HepG2 (cell line): ENCODE data around the gene CDKN3. TPM values are rescaled to one million over a fixed set of nuclear protein-coding genes. Genes with fewer than 3 reads are reported as not detected.

ENCODE experiments used
- ATAC-seq: fragments of 200-7000 bp; cut with Tn5 transposase; 3 replicates; pipeline ENCODE4 v1.9.1; 2020; ENCODE audit warnings: mild to moderate bottlenecking, moderate library complexity
- BruUV-seq: library from RNA; stranded (reverse); fragments of 400-500 nt; replicated peaks from 2 replicates; lab custom pipeline; 2021; lab: Mats Ljungman, UMichigan
- CTCF ChIA-PET: fragments of 300-600 bp; formaldehyde crosslinking; extraction: SDS; loops from one replicate; lab custom pipeline; 2021; ENCODE audit warnings: low total read pairs, inconsistent platforms, low intra/inter-chr PET ratio; lab: Yijun Ruan, JAX
- POLR2A ChIA-PET: fragments of 350-600 bp; sonication (Branson Sonifier 250); formaldehyde crosslinking; loops from one replicate; lab custom pipeline; 2020; ENCODE audit warnings: antibody characterized with exemption, inconsistent platforms; lab: Yijun Ruan, JAX
- DNase-seq: peaks from one replicate; pipeline ENCODE4 v3.0.0-alpha.2; 2015; ENCODE audit warnings: low spot score
- FAIRE-seq: peaks from 3 replicates; lab custom pipeline; 2011; peaks lifted over from hg19 to GRCh38; lab: Jason Lieb, UNC
- H2AFZ ChIP-seq: one replicate; pipeline ENCODE4 v1.6.1; 2011; ENCODE audit warnings: low read length, inconsistent platforms
- H3K27ac ChIP-seq: fragments of 300-600 bp; 3 replicates; pipeline ENCODE4 v1.8.0; 2011; ENCODE audit warnings: mixed run types, mild to moderate bottlenecking, mixed read lengths, low read length, inconsistent platforms; ENCODE audit not compliant: insufficient read depth; ENCODE audit errors: extremely low read length
- H3K27me3 ChIP-seq, 2 experiments: fragments of 200-600 bp in 1 of 2; 2 replicates in 1 of 2; 3 replicates in 1 of 2; pipeline versions ENCODE4 v1.6.0 to v1.8.0; 2011; ENCODE audit warnings: low read length in 2 of 2, mild to moderate bottlenecking in 2 of 2, moderate library complexity in 2 of 2, inconsistent platforms in 1 of 2; ENCODE audit not compliant: insufficient read depth in 2 of 2, control insufficient read depth in 1 of 2
- H3K36me3 ChIP-seq, 2 experiments: fragments of 200-600 bp in 1 of 2; replicated peaks in 1 of 2; 2 replicates in 1 of 2; 3 replicates in 1 of 2; pipeline versions ENCODE4 v1.5.1 to v1.8.0; 2011; ENCODE audit warnings: low read length in 2 of 2, inconsistent platforms in 1 of 2; ENCODE audit not compliant: insufficient read depth in 2 of 2, control insufficient read depth in 1 of 2
- H3K4me1 ChIP-seq: 2 replicates; pipeline ENCODE4 v1.5.1; 2012; ENCODE audit warnings: low read length, inconsistent platforms; ENCODE audit not compliant: insufficient read depth
- H3K4me2 ChIP-seq: 2 replicates; pipeline ENCODE4 v1.6.0; 2011; ENCODE audit warnings: low read depth, low read length, inconsistent platforms
- H3K4me3 ChIP-seq, 3 experiments: fragments of 200-600 bp in 1 of 3; sonication (generic), shearing (Covaris generic) in 1 of 3; replicated peaks in 1 of 3; 2 replicates each; pipeline ENCODE4 v1.5.1; 2011 to 2016; ENCODE audit warnings: low read length in 3 of 3, inconsistent platforms in 2 of 3, low read depth in 2 of 3, mild to moderate bottlenecking in 2 of 3, control low read depth in 1 of 3, mixed read lengths in 1 of 3; ENCODE audit not compliant: insufficient read depth in 1 of 3
- H3K79me2 ChIP-seq: one replicate; pipeline ENCODE4 v1.6.1; 2011; ENCODE audit warnings: low read length, inconsistent platforms; ENCODE audit not compliant: insufficient read depth
- H3K9ac ChIP-seq: 2 replicates; pipeline ENCODE4 v1.6.0; 2011; ENCODE audit warnings: mild to moderate bottlenecking, low read depth, low read length, inconsistent platforms; ENCODE audit not compliant: insufficient read depth
- H3K9me3 ChIP-seq: 2 replicates; pipeline ENCODE4 v1.5.1; 2012; ENCODE audit warnings: mild to moderate bottlenecking, low read length
- H4K20me1 ChIP-seq: 2 replicates; pipeline ENCODE4 v1.6.0; 2011; ENCODE audit warnings: inconsistent platforms, mild to moderate bottlenecking, low read length, moderate library complexity; ENCODE audit not compliant: insufficient read depth
- BCL6 ChIP-seq: IDR thresholded peaks from 2 replicates; pipeline ENCODE4 v1.6.1; 2016; ENCODE audit warnings: missing genetic modification reagents, missing compliant biosample characterization
- EP300 ChIP-seq, 3 experiments: sonication (generic) in 1 of 3; formaldehyde crosslinking in 1 of 3; IDR thresholded peaks; 2 replicates each; pipeline versions ENCODE4 v1.5.1 to v1.6.1; 2011 to 2020; ENCODE audit warnings: low read depth in 2 of 3, low read length in 2 of 3, borderline replicate concordance in 1 of 3, improper control_type of control experiment in 1 of 3, mild to moderate bottlenecking in 1 of 3, missing genetic modification reagents in 1 of 3, moderate library complexity in 1 of 3
- HNF4A ChIP-seq: sonication (generic); formaldehyde crosslinking; IDR thresholded peaks from 2 replicates; pipeline ENCODE4 v1.4.0; 2020; ENCODE audit warnings: missing genetic modification reagents
- NR2F6 ChIP-seq, 2 experiments: IDR thresholded peaks; 2 replicates each; pipeline ENCODE4 v1.6.1; 2016; ENCODE audit warnings: antibody characterized with exemption in 1 of 2, mild to moderate bottlenecking in 1 of 2
- PAX8 ChIP-seq: sonication (generic); formaldehyde crosslinking; IDR thresholded peaks from 2 replicates; pipeline ENCODE4 v1.8.0; 2022; ENCODE audit warnings: mild to moderate bottlenecking, missing genetic modification reagents, borderline replicate concordance
- ZNF263 ChIP-seq: sonication (generic); formaldehyde crosslinking; IDR thresholded peaks from 2 replicates; pipeline ENCODE4 v1.4.0; 2020; ENCODE audit warnings: missing genetic modification reagents
- ZNF337 ChIP-seq: sonication (generic); formaldehyde crosslinking; IDR thresholded peaks from 2 replicates; pipeline ENCODE4 v1.5.1; 2020; ENCODE audit warnings: missing genetic modification reagents, low read depth, mild to moderate bottlenecking, borderline replicate concordance
- ZNF7 ChIP-seq: IDR thresholded peaks from 2 replicates; pipeline ENCODE4 v1.6.1; 2016; ENCODE audit warnings: missing biosample characterization, missing genetic modification reagents
- ZNF792 ChIP-seq: IDR thresholded peaks from 2 replicates; pipeline ENCODE4 v1.6.1; 2016
- WGBS: methylation state at CpG from one replicate; pipeline ENCODE4 v1.1.6; 2017; ENCODE audit warnings: low lambda C conversion rate; 5-methylcytosine and 5-hydroxymethylcytosine counted together
- in situ Hi-C: cut with HindIII; loops from 2 replicates; pipeline ENCODE4 v1.10.0; 2017; ENCODE audit warnings: low pct_unique_long_range_greater_than_20kb; ENCODE audit not compliant: extremely low pct_ligation_motif_present
- intact Hi-C: fragments of 100-400 bp; cut with micrococcal nuclease; formaldehyde crosslinking; loops from one replicate; pipeline ENCODE4 v1.10.0; 2022; ENCODE audit not compliant: unreplicated experiment
- polyA plus RNA-seq, 8 experiments: library from polyadenylated mRNA; depleted of rRNA in 3 of 8; stranded (reverse) in 7 of 8; unstranded in 1 of 8; fragments of >200 nt; fragmentation: Illumina TruSeq in 4 of 8; extraction: Trizol in 4 of 8; gene quantifications; 2 replicates each; pipeline versions ENCODE4 v1.2.1 to v1.2.3, GENCODE V29; 2011 to 2016; ENCODE audit warnings: low read depth in 4 of 8, missing spikeins in 1 of 8, mixed read lengths in 1 of 8; ENCODE audit not compliant: insufficient read depth in 1 of 8
- total RNA-seq, 5 experiments: library from RNA; depleted of rRNA; stranded (reverse); fragments of >200 nt; fragmentation: Illumina TruSeq; extraction: Trizol; gene quantifications; 2 replicates each; pipeline ENCODE4 v1.2.3, GENCODE V29; 2016; ENCODE audit warnings: low read depth in 1 of 5
- TF ChIP-seq, protein P1 (sequence below): IDR thresholded peaks from 2 replicates; pipeline ENCODE4 v1.4.0; 2020; ENCODE audit warnings: mild to moderate bottlenecking, missing genetic modification reagents

Gene CDKN3
- total and polyA plus RNA-seq, 2 of the 13 experiments (the other 11 are each of a cell fraction or from before 2014, with no cell fraction given) = 63.0 to 88.9 TPM

GRCh38 chr14:54410215-54410614 lies 13.4 kb downstream of the CDKN3 start:
- no peaks in the 10 kb centered on the region for H3K27me3 ChIP-seq
- WGBS = 96% methylated on average over 1 of the region's 1 CpG
- BruUV-seq = no TSS peak
- intact Hi-C loops = no loop called here
- TF ChIP-seq ZNF263 (CRISPR knock-in tag) = peak; percentile 28; the same call in 1 of the 2 replicates
- TF ChIP-seq HNF4A (CRISPR knock-in tag) = peak; percentile 35; the same call in 1 of the 2 replicates
- TF ChIP-seq NR2F6 (IDR thresholded peaks at IDR 0.05) = no peak
- no peak for TF ChIP-seq NR2F6 (CRISPR knock-in tag; IDR thresholded peaks at IDR 0.05)
- TF ChIP-seq, protein P1, sequence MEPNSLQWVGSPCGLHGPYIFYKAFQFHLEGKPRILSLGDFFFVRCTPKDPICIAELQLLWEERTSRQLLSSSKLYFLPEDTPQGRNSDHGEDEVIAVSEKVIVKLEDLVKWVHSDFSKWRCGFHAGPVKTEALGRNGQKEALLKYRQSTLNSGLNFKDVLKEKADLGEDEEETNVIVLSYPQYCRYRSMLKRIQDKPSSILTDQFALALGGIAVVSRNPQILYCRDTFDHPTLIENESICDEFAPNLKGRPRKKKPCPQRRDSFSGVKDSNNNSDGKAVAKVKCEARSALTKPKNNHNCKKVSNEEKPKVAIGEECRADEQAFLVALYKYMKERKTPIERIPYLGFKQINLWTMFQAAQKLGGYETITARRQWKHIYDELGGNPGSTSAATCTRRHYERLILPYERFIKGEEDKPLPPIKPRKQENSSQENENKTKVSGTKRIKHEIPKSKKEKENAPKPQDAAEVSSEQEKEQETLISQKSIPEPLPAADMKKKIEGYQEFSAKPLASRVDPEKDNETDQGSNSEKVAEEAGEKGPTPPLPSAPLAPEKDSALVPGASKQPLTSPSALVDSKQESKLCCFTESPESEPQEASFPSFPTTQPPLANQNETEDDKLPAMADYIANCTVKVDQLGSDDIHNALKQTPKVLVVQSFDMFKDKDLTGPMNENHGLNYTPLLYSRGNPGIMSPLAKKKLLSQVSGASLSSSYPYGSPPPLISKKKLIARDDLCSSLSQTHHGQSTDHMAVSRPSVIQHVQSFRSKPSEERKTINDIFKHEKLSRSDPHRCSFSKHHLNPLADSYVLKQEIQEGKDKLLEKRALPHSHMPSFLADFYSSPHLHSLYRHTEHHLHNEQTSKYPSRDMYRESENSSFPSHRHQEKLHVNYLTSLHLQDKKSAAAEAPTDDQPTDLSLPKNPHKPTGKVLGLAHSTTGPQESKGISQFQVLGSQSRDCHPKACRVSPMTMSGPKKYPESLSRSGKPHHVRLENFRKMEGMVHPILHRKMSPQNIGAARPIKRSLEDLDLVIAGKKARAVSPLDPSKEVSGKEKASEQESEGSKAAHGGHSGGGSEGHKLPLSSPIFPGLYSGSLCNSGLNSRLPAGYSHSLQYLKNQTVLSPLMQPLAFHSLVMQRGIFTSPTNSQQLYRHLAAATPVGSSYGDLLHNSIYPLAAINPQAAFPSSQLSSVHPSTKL (CRISPR knock-in tag) = 0 out of 2 replicates have a peak, but pooled peaks have one; percentile 20
- TF ChIP-seq ZNF337 (CRISPR knock-in tag) = no peak
- TF ChIP-seq EP300 (IDR thresholded peaks at IDR 0.05; ENCODE audit: low read depth in 2 of 2, low read length in 2 of 2) = 0 out of 4 replicates have a peak, but pooled peaks of 1 of the 2 experiments have one; percentile 17
- no peak for TF ChIP-seq EP300 (CRISPR knock-in tag; IDR thresholded peaks at IDR 0.05; ENCODE audit: borderline replicate concordance)
- TF ChIP-seq BCL6 (CRISPR knock-in tag) = 0 out of 2 replicates have a peak, but pooled peaks have one; percentile 20
- TF ChIP-seq ZNF792 (CRISPR knock-in tag) = peak; percentile 56; the same call in 1 of the 2 replicates
- no peak for TF ChIP-seq PAX8 (CRISPR knock-in tag)
- peak; percentile 51; the same call in 1 of the 2 replicates for TF ChIP-seq ZNF7
- TF ChIP-seq, all 625 proteins: peak for 7
- DNase-seq = peak; percentile 20
- ChIA-PET CTCF (no interaction called here), POLR2A (no interaction called here)
- peaks cover 16% of the 10 kb centered on the region for H3K4me1 ChIP-seq
- peaks cover 12 to 41% of the 10 kb centered on the region in 2 experiments for H3K36me3 ChIP-seq
- FAIRE-seq = no peak
- H3K9ac ChIP-seq = no peak overlapping the region
- no peak overlapping the region for H2AFZ ChIP-seq
- no peak overlapping the region for H3K4me3 ChIP-seq
- in situ Hi-C loops = no loop called here
- H4K20me1 ChIP-seq = no peaks in the 10 kb centered on the region
- no peak overlapping the region for H3K4me2 ChIP-seq
- no peak overlapping the region for H3K27ac ChIP-seq
- H3K9me3 ChIP-seq = no peaks in the 10 kb centered on the region
- no peaks in the 10 kb centered on the region for H3K79me2 ChIP-seq
- ATAC-seq = peak; percentile 63; the same call in 2 of the 3 replicates
